ENCODE data around the gene GGCT.

The GGCT gene

DNA sequence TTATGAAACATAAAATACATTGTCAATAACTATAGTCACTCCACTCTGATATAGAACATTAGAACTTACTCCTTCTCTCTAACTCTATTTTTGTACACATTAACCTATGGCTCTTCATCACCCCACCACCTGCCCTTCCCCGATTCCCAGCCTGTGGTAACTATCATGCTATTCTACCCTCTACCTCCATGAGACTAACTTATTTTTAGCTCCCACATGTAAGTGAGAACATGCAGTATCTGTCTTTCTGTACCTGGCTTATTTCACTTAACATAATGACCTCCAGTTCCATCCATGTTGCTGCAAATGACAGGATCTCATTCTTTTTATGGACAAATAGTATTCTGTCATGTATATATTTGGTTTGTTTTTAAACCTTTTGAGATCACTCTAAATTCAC lies 17.3 kb downstream of the GGCT start:
- no peak for TF ChIP-seq TAF1 (IDR thresholded peaks at IDR 0.05; ENCODE audit: borderline replicate concordance, insufficient read depth, low read length)
- TF ChIP-seq POLR2AphosphoS5 (IDR thresholded peaks at IDR 0.05; ENCODE audit: low read depth, low read length) = no peak
- no peak for TF ChIP-seq REST (IDR thresholded peaks at IDR 0.05; ENCODE audit: insufficient read depth in 1 of 2, low read depth in 2 of 2, low read length in 2 of 2)

DNA sequence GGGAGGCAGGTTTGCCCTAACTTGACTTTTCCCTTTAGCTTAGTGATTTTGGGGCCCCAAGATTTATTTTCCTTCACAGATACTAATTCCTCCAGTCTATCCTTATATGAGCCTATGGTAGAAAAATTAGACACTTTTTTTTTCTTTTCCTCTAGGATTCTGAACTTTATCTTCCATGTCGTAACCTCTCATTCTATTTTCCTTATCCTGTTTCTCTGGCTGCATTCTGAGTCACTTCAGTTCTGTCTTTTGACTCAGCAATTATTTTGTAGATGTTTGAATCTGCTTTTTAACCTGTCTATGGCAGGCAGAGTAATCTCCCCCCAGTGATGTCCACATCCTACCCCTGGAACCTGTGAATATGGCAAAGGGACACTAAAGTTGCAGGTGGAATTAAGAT lies 19.0 kb downstream of the GGCT start:
- TF ChIP-seq REST (IDR thresholded peaks at IDR 0.05; ENCODE audit: insufficient read depth in 1 of 2, low read depth in 2 of 2, low read length in 2 of 2) (no peak), SIN3A (IDR thresholded peaks at IDR 0.05; ENCODE audit: borderline replicate concordance, insufficient read depth, low read length) (no peak), POLR2AphosphoS5 (IDR thresholded peaks at IDR 0.05; ENCODE audit: low read depth, low read length) (no peak), FOXP2 (optimal IDR thresholded peaks at IDR 0.05; ENCODE audit: borderline replicate concordance, extremely low read depth, extremely low read length, insufficient read depth) (no peak), TAF1 (IDR thresholded peaks at IDR 0.05; ENCODE audit: borderline replicate concordance, insufficient read depth, low read length) (no peak)

- TF ChIP-seq FOXP2 (optimal IDR thresholded peaks at IDR 0.05; ENCODE audit: borderline replicate concordance, extremely low read depth, extremely low read length, insufficient read depth) (no peak), POLR2AphosphoS5 (IDR thresholded peaks at IDR 0.05; ENCODE audit: low read depth, low read length) (no peak), TAF1 (IDR thresholded peaks at IDR 0.05; ENCODE audit: borderline replicate concordance, insufficient read depth, low read length) (no peak), REST (IDR thresholded peaks at IDR 0.05; ENCODE audit: insufficient read depth in 1 of 2, low read depth in 2 of 2, low read length in 2 of 2) (no peak), SIN3A (IDR thresholded peaks at IDR 0.05; ENCODE audit: borderline replicate concordance, insufficient read depth, low read length) (no peak)
These were observed 25.2 kb downstream of the GGCT start for GRCh38 chr7:30479202-30480120.

- TF ChIP-seq POLR2AphosphoS5 (IDR thresholded peaks at IDR 0.05; ENCODE audit: low read depth, low read length) (peak; percentile 49; the same call in 1 of the 2 replicates), SIN3A (IDR thresholded peaks at IDR 0.05; ENCODE audit: borderline replicate concordance, insufficient read depth, low read length) (0 out of 2 replicates have a peak, but pooled peaks have one; percentile 55), REST (IDR thresholded peaks at IDR 0.05; ENCODE audit: insufficient read depth in 1 of 2, low read depth in 2 of 2, low read length in 2 of 2) (no peak)
These were observed 26.1 kb downstream of the GGCT start, which contains the start of gene NOD1 for GRCh38 chr7:30478349-30479201. TSS of gene NOD1 (minus strand) at chr7:30478784. CDS start at chr7:30456921, 21,863 bp downstream.
